ENCODE measurements around the gene ZBTB37. TPM values are rescaled to one million over a fixed set of nuclear protein-coding genes. Genes with fewer than 3 reads are reported as not detected.
"Not testable (repeated sequence)": the region's sequence is repeated elsewhere in the genome, so short reads cannot be mapped to it uniquely, and the experiment has no call there.

ZBTB37 gene
- total RNA-seq, 1 donor from 2014 or later: 12.2 TPM

- DNase-seq (ENCODE audit: low spot score, unreplicated experiment): no peak
- peaks cover 19% of the 10 kb centered on the region for H3K4me1 Mint-ChIP-seq (ENCODE audit: low read depth)
- H3K27ac Mint-ChIP-seq: no peak overlapping the region
- H3K4me3 Mint-ChIP-seq (ENCODE audit: low read depth): no peak overlapping the region
- TF ChIP-seq CTCF (IDR thresholded peaks at IDR 0.05; ENCODE audit: unreplicated experiment): no peak
- no peaks in the 10 kb centered on the region for H3K27me3 Mint-ChIP-seq
- peaks cover 29% of the 10 kb centered on the region for H3K36me3 Mint-ChIP-seq (ENCODE audit: insufficient read depth)
- H3K9me3 Mint-ChIP-seq (ENCODE audit: low read depth): no peaks in the 10 kb centered on the region
Measured at GRCh38 chr1:173871091-173871490, 2.9 kb downstream of the ZBTB37 start.

GRCh38 chr1:173871500-173871899, 3.3 kb downstream of the ZBTB37 start:
- Mint-ChIP-seq H3K9me3 (ENCODE audit: low read depth) (no peaks in the 10 kb centered on the region), H3K4me1 (ENCODE audit: low read depth) (peaks cover 15% of the 10 kb centered on the region), H3K27ac (no peak overlapping the region), H3K4me3 (ENCODE audit: low read depth) (no peak overlapping the region), H3K36me3 (ENCODE audit: insufficient read depth) (peaks cover 25% of the 10 kb centered on the region), H3K27me3 (no peaks in the 10 kb centered on the region)
- no peak for TF ChIP-seq CTCF (IDR thresholded peaks at IDR 0.05; ENCODE audit: unreplicated experiment)
- no peak for DNase-seq (ENCODE audit: low spot score, unreplicated experiment)

- no peaks in the 10 kb centered on the region for H3K27me3 Mint-ChIP-seq
- peaks cover 2% of the 10 kb centered on the region for H3K4me1 Mint-ChIP-seq (ENCODE audit: low read depth)
- no peak overlapping the region for H3K4me3 Mint-ChIP-seq (ENCODE audit: low read depth)
- no peaks in the 10 kb centered on the region for H3K9me3 Mint-ChIP-seq (ENCODE audit: low read depth)
- no peak overlapping the region for H3K27ac Mint-ChIP-seq
- TF ChIP-seq CTCF (IDR thresholded peaks at IDR 0.05; ENCODE audit: unreplicated experiment): no peak
- H3K36me3 Mint-ChIP-seq (ENCODE audit: insufficient read depth): peaks cover 22% of the 10 kb centered on the region
- no peak for DNase-seq (ENCODE audit: low spot score, unreplicated experiment)
Measured at GRCh38 chr1:173876732-173877131, 8.6 kb downstream of the ZBTB37 start.

- TF ChIP-seq CTCF (IDR thresholded peaks at IDR 0.05; ENCODE audit: unreplicated experiment): no peak
- Mint-ChIP-seq H3K36me3 (ENCODE audit: insufficient read depth) (peaks cover 21% of the 10 kb centered on the region), H3K4me1 (ENCODE audit: low read depth) (peaks cover 2% of the 10 kb centered on the region), H3K27ac (no peak overlapping the region), H3K9me3 (ENCODE audit: low read depth) (no peaks in the 10 kb centered on the region), H3K4me3 (ENCODE audit: low read depth) (no peak overlapping the region), H3K27me3 (no peaks in the 10 kb centered on the region)
- no peak for DNase-seq (ENCODE audit: low spot score, unreplicated experiment)
Measured at GRCh38 chr1:173878251-173878650, 10.1 kb downstream of the ZBTB37 start.

GRCh38 chr1:173881117-173881516, 12.9 kb downstream of the ZBTB37 start:
- H3K27me3 Mint-ChIP-seq; H3K27ac Mint-ChIP-seq; DNase-seq (ENCODE audit: low spot score, unreplicated experiment); H3K9me3 Mint-ChIP-seq (ENCODE audit: low read depth); H3K4me1 Mint-ChIP-seq (ENCODE audit: low read depth); H3K4me3 Mint-ChIP-seq (ENCODE audit: low read depth): not testable (repeated sequence)
- H3K36me3 Mint-ChIP-seq (ENCODE audit: insufficient read depth): peaks cover 11% of the 10 kb centered on the region

GRCh38 chr1:173884701-173885100, 16.5 kb downstream of the ZBTB37 start:
- H3K4me3 Mint-ChIP-seq (ENCODE audit: low read depth): no peak overlapping the region
- no peaks in the 10 kb centered on the region for H3K4me1 Mint-ChIP-seq (ENCODE audit: low read depth)
- H3K36me3 Mint-ChIP-seq (ENCODE audit: insufficient read depth): peaks cover 7% of the 10 kb centered on the region
- H3K27ac Mint-ChIP-seq: no peak overlapping the region
- TF ChIP-seq CTCF (IDR thresholded peaks at IDR 0.05; ENCODE audit: unreplicated experiment): no peak
- no peaks in the 10 kb centered on the region for H3K9me3 Mint-ChIP-seq (ENCODE audit: low read depth)
- H3K27me3 Mint-ChIP-seq: no peaks in the 10 kb centered on the region
- DNase-seq (ENCODE audit: low spot score, unreplicated experiment): no peak

Measured in progenitor cell of endocrine pancreas (in vitro differentiated cells).